ENCODE measurements around the gene CHMP4A. TPM values are rescaled to one million over a fixed set of nuclear protein-coding genes. Genes with fewer than 3 reads are reported as not detected.

CHMP4A gene
- total and polyA plus RNA-seq, 2 of the 13 experiments (the other 11 are each of a cell fraction or from before 2014, with no cell fraction given): 83.6 to 113 TPM

- TF ChIP-seq GRHL1 (CRISPR knock-in tag; conservative IDR thresholded peaks at IDR 0.05) (no peak), ZFYVE20 (CRISPR knock-in tag; IDR thresholded peaks at IDR 0.05; ENCODE audit: borderline replicate concordance, low read depth) (peak; percentile 96), ZBTB1 (CRISPR knock-in tag; IDR thresholded peaks at IDR 0.05; ENCODE audit: borderline replicate concordance) (peak; percentile 25; the same call in 1 of the 2 replicates), TP53 (CRISPR knock-in tag; conservative IDR thresholded peaks at IDR 0.05) (peak; percentile 79), NR2F2 (IDR thresholded peaks at IDR 0.05; ENCODE audit: borderline replicate concordance, low read depth) (no peak), REPIN1 (CRISPR knock-in tag; IDR thresholded peaks at IDR 0.05; ENCODE audit: borderline replicate concordance, low read depth) (peak; percentile 100), RFXANK (CRISPR knock-in tag; IDR thresholded peaks at IDR 0.05) (peak; percentile 93; the same call in 1 of the 2 replicates), TRAFD1 (CRISPR knock-in tag; IDR thresholded peaks at IDR 0.05; ENCODE audit: borderline replicate concordance) (peak; percentile 99), PHB2 (IDR thresholded peaks at IDR 0.05; ENCODE audit: partially characterized antibody) (no peak), ZSCAN21 (CRISPR knock-in tag; IDR thresholded peaks at IDR 0.05; ENCODE audit: borderline replicate concordance) (peak; percentile 96; the same call in 1 of the 2 replicates), ELF4 (CRISPR knock-in tag; IDR thresholded peaks at IDR 0.05; ENCODE audit: borderline replicate concordance) (no peak; the same call in 1 of the 2 replicates), ZNF703 (CRISPR knock-in tag; IDR thresholded peaks at IDR 0.05; ENCODE audit: borderline replicate concordance) (no peak), ATF6 (CRISPR knock-in tag; conservative IDR thresholded peaks at IDR 0.05) (peak; percentile 97; the same call in 1 of the 2 replicates), SMAD3 (CRISPR knock-in tag; IDR thresholded peaks at IDR 0.05) (peak; percentile 100), ZMAT5 (CRISPR knock-in tag; IDR thresholded peaks at IDR 0.05; ENCODE audit: borderline replicate concordance, low read depth) (no peak), ETV5 (CRISPR knock-in tag; IDR thresholded peaks at IDR 0.05; ENCODE audit: borderline replicate concordance) (peak; percentile 100), ZNF580 (CRISPR knock-in tag; IDR thresholded peaks at IDR 0.05; ENCODE audit: borderline replicate concordance, low read depth) (peak; percentile 100), ZNF414 (CRISPR knock-in tag; IDR thresholded peaks at IDR 0.05) (peak; percentile 100), MAFF (IDR thresholded peaks at IDR 0.05; ENCODE audit: low read depth, low read length) (no peak), ZNF775 (CRISPR knock-in tag; IDR thresholded peaks at IDR 0.05; ENCODE audit: borderline replicate concordance) (peak; percentile 56; the same call in 1 of the 2 replicates)
These were observed 24.8 kb downstream of the CHMP4A start, which contains the start of gene IPO4 (continued) for GRCh38 chr14:24188251-24189058.

All from HepG2 (cell line).